Stimulated activated CD8-positive, alpha-beta memory T cell treated with anti-CD3 and anti-CD28 coated beads, Interleukin-7, amount 100 ng/mL, for 4 hours (primary cell): ENCODE measurements around the gene MYD88.
"Not testable (repeated sequence)": the region's sequence is repeated elsewhere in the genome, so short reads cannot be mapped to it uniquely, and the experiment has no call there.

Source experiments
- DNase-seq, 2 donors: peaks; one replicate each; pipeline ENCODE4 v3.0.0-alpha.2; 2020; ENCODE audit warnings: low read depth in 2 of 2

MYD88 gene

GRCh38 chr3:38142959-38143358, 4.5 kb downstream of the MYD88 start:
- DNase-seq: no peak

DNA sequence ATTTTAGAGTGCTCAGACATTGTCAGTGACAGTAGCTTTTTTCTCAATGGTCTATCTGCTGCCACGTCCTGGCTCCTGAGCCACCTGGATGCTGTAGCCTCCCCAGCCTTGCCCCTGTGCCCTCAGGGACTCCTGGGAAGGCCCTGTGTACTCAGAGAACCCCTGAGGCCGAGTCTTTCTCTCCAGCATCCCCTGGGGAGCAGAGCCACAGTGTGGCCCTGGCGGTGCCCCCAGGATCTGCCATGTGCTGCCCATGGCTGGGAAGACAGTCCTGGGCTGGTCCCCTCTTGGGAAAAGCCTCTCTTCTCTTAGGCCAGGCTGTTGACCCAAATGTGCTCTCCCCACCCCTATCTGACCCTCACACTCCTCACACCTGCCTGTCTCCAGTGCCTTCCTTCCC, 5.0 kb downstream of the MYD88 start:
- DNase-seq: no peak

DNA sequence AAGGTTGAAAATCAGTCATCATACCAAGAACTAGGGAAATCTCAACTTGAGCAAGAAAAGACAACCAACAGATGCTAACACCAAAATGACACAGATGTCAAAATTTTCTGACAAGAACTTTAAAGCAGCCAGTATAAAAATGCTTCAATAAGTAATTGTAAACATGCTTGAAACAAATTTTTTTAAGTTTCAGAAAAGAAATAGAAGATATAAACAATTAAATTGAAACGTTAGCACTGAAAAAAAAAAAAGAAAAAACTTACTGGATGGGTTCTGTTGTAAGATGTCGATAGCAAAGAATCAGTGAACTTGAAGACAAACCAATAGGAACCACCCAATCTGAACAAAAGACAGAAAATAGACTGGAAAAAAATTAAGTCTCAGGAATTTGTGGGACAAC, 8.0 kb downstream of the MYD88 start:
- DNase-seq: no peak

GRCh38 chr3:38147421-38147820, 9.0 kb downstream of the MYD88 start:
- DNase-seq: no peak

- no peak for DNase-seq
These were observed 9.9 kb downstream of the MYD88 start for GRCh38 chr3:38148311-38148882.

DNA sequence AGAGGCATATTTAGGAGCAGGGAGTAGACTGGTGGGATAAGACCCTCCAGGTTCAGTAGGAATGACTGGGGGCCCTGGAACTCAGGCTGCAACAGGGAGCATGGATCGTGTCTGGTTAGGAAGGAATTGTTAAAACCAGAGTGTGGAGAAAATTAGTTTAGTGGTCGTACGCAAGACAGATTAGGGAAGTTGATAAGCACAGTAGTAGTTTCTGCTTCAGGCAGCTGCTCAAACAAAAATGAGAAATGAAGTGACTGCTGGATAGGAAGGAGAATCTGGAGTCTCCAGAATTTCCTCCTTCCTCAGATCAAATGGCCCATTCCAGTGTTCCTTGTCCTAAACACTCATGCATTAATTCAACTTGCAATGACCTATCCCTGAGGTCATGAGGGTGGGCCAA, 11.2 kb downstream of the MYD88 start:
- no peak for DNase-seq

DNA sequence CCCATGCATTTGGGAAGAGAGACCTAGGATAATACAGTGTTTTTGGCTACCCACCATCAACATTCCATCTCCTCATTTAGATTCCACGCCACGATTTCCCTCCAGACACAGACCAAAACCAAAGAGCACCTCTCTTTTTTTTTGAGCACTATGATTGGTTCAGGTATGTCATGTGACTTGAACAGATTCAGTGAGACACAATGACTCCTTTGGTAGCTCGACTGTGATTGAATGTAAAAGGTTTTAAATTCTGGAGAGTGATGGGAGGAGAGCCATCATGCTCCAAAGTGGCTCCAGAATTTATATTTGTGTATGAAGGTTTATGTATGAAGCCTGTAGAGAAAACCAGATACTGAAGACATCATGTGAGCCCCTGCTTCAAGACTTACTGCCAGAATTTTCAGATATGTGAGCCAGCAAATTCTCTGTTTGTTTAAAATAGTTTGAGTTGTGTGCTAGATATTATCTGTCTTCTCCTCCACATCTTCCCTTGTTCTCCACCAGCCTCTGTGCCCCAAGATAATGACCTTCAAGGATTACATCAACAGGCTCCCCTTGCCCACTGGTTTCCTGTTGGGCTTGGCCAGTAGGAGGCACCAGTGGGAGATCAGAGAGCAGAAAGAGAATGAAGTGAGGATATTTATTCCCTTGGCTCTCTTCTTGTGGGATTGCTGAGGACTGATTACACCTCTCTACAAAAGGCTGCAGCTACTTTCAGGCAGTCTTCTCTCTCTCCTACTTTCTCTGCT, 12.5 kb downstream of the MYD88 start:
- DNase-seq: no peak

DNA sequence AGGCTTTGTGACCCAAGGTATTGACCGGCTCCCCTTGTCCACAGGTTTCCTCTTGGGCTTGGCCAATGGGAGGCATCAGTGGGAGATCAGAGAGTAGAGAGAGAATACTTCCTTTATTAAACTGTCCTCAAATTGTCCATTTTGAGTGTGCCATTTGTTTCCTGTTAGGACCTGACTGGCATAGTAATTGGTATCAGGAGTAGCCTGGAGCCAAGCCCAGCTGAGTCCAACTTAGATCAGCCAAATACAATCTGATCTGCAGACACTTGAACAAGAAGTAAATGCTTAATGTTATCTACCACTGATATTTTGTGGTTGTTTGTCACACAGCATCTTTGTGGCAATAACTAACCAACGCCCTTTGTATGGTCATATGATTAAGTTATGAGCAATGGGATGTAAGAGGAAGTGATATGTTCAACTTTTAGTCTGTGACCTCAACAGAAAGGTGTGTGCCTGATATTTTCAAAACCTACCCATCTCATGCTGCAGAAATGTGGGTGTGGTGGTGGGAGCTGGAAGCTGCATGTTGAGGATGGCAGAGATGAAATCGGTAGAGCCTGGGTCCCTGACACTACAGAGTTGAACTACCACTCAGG, 13.3 kb downstream of the MYD88 start:
- DNase-seq: no peak

- no peak for DNase-seq
These were observed 14.1 kb downstream of the MYD88 start for GRCh38 chr3:38152609-38153008.

- no peak for DNase-seq
These were observed 14.8 kb downstream of the MYD88 start for GRCh38 chr3:38153221-38153620.

DNA sequence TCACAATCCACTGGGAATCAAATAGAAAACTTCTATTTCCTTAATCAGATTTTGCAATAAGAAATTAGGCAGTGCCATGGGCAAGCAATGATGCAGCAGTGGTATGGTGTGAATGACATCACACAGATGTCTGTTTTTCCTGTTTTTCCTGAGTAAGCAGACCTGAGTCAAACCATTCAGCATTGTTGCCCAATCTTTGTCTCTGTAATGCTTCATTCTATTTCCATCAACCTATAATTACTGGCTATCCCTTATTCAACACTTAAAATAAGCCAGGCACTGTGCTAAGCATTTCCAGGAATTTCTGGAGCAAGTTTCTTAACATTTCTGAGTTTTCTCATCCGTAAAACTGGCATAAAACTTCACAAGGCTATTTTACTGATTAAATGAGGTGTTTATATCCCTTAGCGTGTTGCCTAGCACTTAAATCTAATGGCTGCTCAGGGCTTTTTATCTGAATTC, 15.6 kb downstream of the MYD88 start:
- DNase-seq: no peak

- no peak for DNase-seq
These were observed 16.3 kb downstream of the MYD88 start for GRCh38 chr3:38154625-38155255.

DNA sequence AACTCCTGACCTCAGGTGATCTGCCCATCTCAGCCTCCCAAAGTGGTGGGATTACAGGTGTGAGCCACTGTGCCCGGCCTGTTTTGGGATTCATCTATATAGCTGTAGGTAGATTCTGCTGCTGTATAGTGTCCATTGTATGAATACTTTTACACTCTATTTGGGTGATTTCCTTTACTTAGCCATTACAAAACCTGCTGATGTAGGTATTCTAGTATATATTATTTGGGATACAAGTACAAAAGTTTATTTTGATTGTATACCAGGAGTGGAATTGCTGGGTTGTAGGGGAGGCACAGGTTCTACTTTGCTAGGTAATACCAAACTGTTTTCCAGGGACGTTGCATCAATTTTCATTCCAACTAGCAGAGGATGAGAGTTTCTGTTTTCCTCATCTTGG, 17.4 kb downstream of the MYD88 start:
- no peak for DNase-seq

GRCh38 chr3:38157117-38157516, 18.7 kb downstream of the MYD88 start:
- no peak for DNase-seq

DNA sequence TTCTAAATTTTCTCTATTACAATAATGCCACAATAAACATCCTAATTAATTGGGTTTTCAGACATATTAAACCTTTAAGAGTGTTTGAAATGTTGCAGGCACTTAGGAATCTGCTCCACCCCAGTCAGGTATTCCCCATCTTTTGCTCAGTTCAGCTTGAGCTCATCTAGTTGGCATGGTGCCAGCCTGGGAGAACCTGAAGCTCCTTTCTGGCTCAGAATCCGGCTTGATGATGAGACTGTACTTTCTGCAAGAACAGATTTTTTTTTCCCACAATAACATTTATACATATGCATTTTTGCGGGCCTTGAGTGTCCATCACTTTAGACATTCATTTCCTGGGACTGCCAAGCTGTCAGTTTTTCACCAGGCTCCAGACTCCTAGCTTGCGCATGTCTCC, 19.1 kb downstream of the MYD88 start:
- DNase-seq: no peak

DNA sequence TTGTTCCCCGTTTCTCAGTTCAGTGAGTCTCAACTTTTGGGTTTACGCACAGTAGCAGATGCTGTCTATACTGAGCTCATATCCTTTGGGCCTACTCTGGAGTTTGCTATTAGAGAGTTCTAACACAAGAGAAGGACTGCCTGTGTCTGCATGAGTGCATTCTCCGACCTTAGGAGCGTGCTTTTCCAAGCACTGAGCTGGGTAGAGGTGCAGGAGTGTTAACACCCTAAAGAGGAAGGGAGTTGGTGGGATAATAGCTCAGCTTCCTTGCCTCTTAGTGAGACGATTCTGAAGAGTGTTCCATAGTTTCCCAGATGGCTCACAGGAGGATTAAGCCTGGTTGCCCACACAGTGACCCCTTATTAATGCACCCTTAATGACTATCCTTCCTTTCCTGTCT, 20.0 kb downstream of the MYD88 start:
- no peak for DNase-seq

GRCh38 chr3:38160704-38161103, 22.2 kb downstream of the MYD88 start:
- not testable (repeated sequence) for DNase-seq

- DNase-seq: no peak
These were observed 24.8 kb downstream of the MYD88 start for GRCh38 chr3:38163117-38163840.

GRCh38 chr3:38163841-38164642, 25.6 kb downstream of the MYD88 start:
- DNase-seq: no peak

GRCh38 chr3:38164643-38164951, 26.1 kb downstream of the MYD88 start:
- DNase-seq: no peak

DNA sequence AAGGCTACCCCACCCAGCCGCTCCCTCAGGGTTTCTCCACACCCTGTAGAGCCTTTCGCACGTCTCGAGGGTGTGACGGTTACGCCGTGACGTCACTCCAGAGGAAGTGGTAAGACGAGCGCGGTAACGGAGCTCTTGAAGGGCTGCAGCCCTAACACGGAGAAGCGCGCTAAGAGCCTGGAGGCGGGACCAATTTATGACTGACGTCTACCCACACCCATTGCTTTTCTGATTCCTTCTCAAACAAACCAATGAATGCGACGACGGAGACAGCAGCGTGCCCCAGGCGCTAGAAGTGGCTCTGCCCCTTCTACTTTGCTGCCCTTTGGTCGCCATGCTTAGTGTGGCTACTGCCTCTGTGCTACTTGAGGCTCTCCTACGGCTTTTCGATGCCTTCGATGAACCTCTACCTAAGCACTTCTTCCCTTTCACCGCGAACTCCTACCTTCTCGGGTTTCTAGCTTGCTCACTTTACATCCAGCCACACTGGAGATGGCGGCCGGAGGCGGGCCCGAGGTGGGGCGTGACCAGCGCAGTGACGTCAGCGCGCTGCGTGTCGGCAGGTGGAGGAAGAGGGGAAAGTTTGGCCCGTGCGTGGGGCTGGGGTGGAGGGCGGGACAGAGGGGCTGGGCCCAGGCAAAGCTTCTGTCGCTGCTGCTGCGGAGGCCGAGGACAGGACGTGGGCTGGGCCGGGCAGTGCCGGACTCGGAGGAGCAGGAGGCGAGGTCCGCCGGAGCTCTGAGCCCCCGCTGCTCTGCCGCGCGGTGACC, 26.7 kb downstream of the MYD88 start, which contains the start of gene OXSR1:
Gene OXSR1, plus strand, starts transcription at position 586 of the 770 bp plus-strand sequence. CDS start 340 bp downstream, outside the sequence.
- DNase-seq: peak; percentile 95 to 98
